Neutrophil (primary cell): ENCODE measurements around the gene MRTO4.
"Not testable (repeated sequence)": the region's sequence is repeated elsewhere in the genome, so short reads cannot be mapped to it uniquely, and the experiment has no call there.

Experiments
- H3K27ac ChIP-seq: fragments of 200-600 bp; sonication (generic); 2 replicates; pipeline ENCODE4 v1.5.1; 2016; ENCODE audit warnings: mild to moderate bottlenecking, moderate library complexity
- H3K27me3 ChIP-seq: fragments of 200-600 bp; sonication (generic); 2 replicates; pipeline ENCODE4 v1.6.0; 2016; ENCODE audit warnings: mild to moderate bottlenecking
- H3K36me3 ChIP-seq: fragments of 200-600 bp; sonication (generic); 2 replicates; pipeline ENCODE4 v1.5.1; 2017
- H3K4me1 ChIP-seq, 2 experiments: fragments of 200-600 bp in 1 of 2; sonication (generic) in 1 of 2; 1 replicate in 1 of 2; 2 replicates in 1 of 2; pipeline versions ENCODE4 v1.5.1 to v1.6.1; 2013 to 2016; ENCODE audit warnings: low read depth in 1 of 2, low read length in 1 of 2, mild to moderate bottlenecking in 1 of 2, moderate library complexity in 1 of 2; ENCODE audit not compliant: control insufficient read depth in 1 of 2, insufficient read depth in 1 of 2
- H3K4me3 ChIP-seq, 2 experiments: fragments of 200-600 bp in 1 of 2; sonication (generic) in 1 of 2; 1 replicate in 1 of 2; 2 replicates in 1 of 2; pipeline ENCODE4 v1.5.1; 2013 to 2016; ENCODE audit warnings: low read depth in 1 of 2, low read length in 1 of 2, mild to moderate bottlenecking in 1 of 2, moderate library complexity in 1 of 2
- H3K9me3 ChIP-seq: fragments of 200-600 bp; sonication (generic); 2 replicates; pipeline ENCODE4 v1.5.1; 2016
- TF ChIP-seq, protein P1 (sequence below): fragments of 200-600 bp; sonication (generic); IDR thresholded peaks from 2 replicates; pipeline ENCODE4 v1.5.1; 2016; ENCODE audit warnings: antibody characterized with exemption

MRTO4 gene

DNA sequence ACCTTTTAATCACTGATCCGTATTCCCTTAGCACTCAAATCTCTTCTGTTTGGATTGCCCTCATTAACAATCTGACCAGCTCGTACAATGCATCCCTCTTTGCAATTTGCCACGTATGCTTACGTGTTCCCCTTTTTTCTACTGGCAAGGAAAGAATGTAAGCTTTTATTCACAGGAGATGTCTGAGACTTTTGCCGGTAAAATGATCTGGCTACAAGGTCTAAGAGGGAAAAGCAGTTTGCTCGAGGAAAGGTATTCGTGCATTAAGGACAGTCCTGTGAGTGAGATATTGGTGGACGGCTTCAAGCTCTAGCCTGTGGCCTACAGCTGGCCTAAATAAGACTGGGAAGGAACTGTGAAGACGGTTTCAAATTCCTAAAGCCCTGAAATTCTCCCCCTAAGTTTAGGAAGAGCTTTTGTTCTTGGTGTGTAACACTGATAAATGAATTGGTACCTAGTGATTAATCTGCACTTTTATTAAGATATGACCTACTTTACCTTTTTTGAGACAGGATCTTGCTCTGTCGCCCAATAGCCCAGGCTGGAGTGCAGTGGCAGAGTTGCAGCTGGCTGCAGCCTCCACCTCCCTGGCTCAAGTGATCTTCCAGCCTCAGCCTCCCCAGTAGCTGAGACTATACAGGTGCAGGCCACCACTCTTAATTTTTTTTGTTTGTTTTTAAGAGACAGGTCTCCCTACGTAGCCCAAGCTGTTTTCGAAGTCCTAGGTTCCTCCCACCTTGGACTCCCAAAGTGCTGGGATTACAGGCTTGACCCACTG, 40.6 kb upstream of the MRTO4 start:
- H3K9me3 ChIP-seq: no peaks in the 10 kb centered on the region
- peak overlapping the region; percentile 97 for H3K27ac ChIP-seq
- peaks cover 26 to 41% of the 10 kb centered on the region in 2 experiments for H3K4me1 ChIP-seq
- no peaks in the 10 kb centered on the region for H3K27me3 ChIP-seq
- H3K4me3 ChIP-seq: peak overlapping the region; percentile 79 to 94
- TF ChIP-seq, protein P1, sequence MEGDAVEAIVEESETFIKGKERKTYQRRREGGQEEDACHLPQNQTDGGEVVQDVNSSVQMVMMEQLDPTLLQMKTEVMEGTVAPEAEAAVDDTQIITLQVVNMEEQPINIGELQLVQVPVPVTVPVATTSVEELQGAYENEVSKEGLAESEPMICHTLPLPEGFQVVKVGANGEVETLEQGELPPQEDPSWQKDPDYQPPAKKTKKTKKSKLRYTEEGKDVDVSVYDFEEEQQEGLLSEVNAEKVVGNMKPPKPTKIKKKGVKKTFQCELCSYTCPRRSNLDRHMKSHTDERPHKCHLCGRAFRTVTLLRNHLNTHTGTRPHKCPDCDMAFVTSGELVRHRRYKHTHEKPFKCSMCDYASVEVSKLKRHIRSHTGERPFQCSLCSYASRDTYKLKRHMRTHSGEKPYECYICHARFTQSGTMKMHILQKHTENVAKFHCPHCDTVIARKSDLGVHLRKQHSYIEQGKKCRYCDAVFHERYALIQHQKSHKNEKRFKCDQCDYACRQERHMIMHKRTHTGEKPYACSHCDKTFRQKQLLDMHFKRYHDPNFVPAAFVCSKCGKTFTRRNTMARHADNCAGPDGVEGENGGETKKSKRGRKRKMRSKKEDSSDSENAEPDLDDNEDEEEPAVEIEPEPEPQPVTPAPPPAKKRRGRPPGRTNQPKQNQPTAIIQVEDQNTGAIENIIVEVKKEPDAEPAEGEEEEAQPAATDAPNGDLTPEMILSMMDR: no peak
- no peaks in the 10 kb centered on the region for H3K36me3 ChIP-seq

DNA sequence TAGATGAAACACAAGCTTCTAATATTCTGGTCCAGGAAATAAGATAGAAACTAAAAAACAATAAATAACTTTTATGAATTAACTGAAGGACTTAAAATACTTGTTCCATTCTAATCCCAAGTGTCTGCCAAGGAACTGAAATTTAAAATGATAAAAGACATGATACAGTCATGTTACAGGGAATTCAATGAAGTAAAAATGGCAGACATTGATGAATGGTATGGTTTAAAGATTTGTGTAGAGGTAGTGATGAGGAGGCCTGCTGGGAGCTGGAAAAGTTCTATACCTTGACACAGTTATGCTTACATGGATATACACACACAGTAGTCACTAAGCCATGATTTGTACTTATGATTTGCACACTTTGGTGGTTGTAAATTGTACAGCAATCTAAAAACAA, 39.4 kb upstream of the MRTO4 start:
- H3K4me3 ChIP-seq: no peak overlapping the region
- no peaks in the 10 kb centered on the region for H3K36me3 ChIP-seq
- H3K27ac ChIP-seq: no peak overlapping the region
- H3K27me3 ChIP-seq: no peaks in the 10 kb centered on the region
- peaks cover 26 to 36% of the 10 kb centered on the region in 2 experiments for H3K4me1 ChIP-seq
- H3K9me3 ChIP-seq: no peaks in the 10 kb centered on the region
- TF ChIP-seq, protein P1: no peak

DNA sequence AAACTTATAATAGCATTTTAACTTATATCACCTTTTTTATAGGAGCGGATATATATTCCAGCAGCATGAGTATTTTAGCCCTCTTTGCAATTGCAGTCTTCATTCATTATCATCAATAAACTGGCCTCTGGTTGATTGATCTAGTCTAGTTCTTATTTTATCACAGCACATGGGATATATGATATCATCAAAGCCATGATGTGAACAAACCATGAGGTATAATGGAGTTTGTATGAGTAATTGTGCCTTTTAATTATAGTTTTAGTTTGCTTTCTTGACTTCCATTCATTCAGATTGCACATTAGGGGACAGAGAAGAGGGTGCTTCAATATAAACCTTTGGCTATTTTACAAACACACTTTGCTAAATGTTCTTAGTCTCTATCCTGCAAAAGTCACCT, 38.0 kb upstream of the MRTO4 start:
- H3K4me3 ChIP-seq: no peak overlapping the region
- no peak overlapping the region for H3K27ac ChIP-seq
- no peaks in the 10 kb centered on the region for H3K9me3 ChIP-seq
- no peaks in the 10 kb centered on the region for H3K27me3 ChIP-seq
- TF ChIP-seq, protein P1: no peak
- H3K36me3 ChIP-seq: no peaks in the 10 kb centered on the region
- H3K4me1 ChIP-seq: peaks cover 23 to 28% of the 10 kb centered on the region in 2 experiments

DNA sequence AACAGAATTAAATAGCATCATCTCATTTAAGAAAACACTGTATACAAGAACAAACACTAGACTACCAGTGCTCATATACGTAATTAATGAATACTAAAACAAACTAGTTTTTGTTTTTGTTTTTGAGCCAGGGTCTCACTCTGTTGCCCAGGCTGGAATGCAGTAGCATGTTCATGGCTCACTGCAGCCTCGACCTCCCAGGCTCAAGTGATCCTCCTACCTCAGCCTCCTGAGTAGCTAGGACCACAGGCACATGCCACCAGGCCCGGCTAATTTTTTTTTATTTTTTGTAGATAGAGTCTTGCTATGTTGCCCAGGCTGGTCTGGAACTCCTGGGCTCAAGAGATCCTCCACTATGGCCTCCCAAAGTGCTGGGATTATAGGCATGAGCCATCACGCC, 35.0 kb upstream of the MRTO4 start:
- not testable (repeated sequence) for H3K36me3 ChIP-seq, H3K27me3 ChIP-seq, H3K9me3 ChIP-seq, H3K4me3 ChIP-seq, H3K27ac ChIP-seq
- peaks cover 13 to 20% of the 10 kb centered on the region in 2 experiments for H3K4me1 ChIP-seq

DNA sequence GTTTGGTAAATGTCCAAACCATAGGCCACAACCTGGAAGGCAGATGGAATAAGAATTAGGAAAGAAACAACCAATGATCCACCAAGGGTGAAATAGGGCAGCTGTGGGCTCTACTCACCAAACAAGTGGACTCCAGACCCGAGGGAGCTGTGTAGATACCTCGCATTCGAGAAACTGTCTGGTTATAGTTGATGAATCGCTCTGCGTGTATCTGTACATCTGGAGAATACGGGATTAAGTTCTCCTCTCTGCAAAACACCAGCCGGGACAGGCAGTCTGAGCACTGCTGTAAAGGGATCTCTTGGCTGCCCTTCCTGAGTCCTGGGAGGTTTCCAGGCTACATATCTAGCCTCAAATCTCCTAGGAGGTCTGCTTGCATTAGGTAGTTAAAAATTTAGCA, 32.2 kb upstream of the MRTO4 start:
- peaks cover 13 to 18% of the 10 kb centered on the region in 2 experiments for H3K4me1 ChIP-seq
- no peaks in the 10 kb centered on the region for H3K9me3 ChIP-seq
- peaks cover 33% of the 10 kb centered on the region for H3K36me3 ChIP-seq
- TF ChIP-seq, protein P1: no peak
- H3K27me3 ChIP-seq: no peaks in the 10 kb centered on the region
- H3K4me3 ChIP-seq: no peak overlapping the region
- H3K27ac ChIP-seq: no peak overlapping the region

DNA sequence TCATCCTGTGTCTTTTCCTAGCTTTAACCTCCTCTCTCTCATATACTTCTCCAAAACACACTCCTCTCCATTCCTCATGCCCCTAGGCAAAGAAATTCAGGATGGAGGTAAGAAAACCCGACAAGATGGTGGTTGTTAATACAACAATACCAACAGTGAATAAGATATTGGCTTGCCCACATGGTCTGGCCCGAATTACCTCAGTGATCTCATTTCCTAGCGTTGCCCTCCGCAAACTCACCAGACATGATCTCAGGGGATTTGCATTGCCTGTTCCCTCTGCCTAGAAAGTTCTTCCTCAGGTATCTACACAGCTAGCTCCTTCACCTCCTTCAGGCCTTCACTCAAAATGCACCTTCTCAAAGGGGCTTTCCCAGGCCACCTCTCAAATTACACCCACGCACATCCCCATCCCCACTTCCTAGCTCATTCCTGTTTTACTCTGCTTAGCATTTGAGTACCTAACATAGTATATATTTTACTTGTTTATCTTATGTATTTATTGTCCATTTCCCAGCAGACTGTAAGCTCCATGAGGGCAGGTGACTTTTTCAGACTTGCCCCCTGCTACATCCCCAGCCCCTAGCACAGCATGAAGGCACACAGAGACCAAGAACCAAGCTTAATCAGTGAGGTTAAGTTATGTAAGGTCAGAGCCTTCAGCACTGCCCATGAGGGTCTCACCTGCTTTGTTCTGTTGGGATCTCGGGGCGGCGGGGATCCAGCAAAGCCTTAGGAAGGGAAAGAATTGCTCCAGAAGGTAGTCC, 31.3 kb upstream of the MRTO4 start:
- TF ChIP-seq, protein P1: no peak
- Histone ChIP-seq H3K27me3 (no peaks in the 10 kb centered on the region), H3K9me3 (no peaks in the 10 kb centered on the region), H3K27ac (peak overlapping the region; percentile 53), H3K4me3 (no peak overlapping the region), H3K36me3 (peaks cover 36% of the 10 kb centered on the region), H3K4me1 (peaks cover 13 to 18% of the 10 kb centered on the region in 2 experiments)
